ENCODE data around the gene INTS3. TPM values are rescaled to one million over a fixed set of nuclear protein-coding genes. Genes with fewer than 3 reads are reported as not detected.

Gene INTS3
- total RNA-seq, 1 donor from 2014 or later: 79.2 TPM

GRCh38 chr1:153746174-153746573, 18.3 kb downstream of the INTS3 start:
- TF ChIP-seq, protein P1, sequence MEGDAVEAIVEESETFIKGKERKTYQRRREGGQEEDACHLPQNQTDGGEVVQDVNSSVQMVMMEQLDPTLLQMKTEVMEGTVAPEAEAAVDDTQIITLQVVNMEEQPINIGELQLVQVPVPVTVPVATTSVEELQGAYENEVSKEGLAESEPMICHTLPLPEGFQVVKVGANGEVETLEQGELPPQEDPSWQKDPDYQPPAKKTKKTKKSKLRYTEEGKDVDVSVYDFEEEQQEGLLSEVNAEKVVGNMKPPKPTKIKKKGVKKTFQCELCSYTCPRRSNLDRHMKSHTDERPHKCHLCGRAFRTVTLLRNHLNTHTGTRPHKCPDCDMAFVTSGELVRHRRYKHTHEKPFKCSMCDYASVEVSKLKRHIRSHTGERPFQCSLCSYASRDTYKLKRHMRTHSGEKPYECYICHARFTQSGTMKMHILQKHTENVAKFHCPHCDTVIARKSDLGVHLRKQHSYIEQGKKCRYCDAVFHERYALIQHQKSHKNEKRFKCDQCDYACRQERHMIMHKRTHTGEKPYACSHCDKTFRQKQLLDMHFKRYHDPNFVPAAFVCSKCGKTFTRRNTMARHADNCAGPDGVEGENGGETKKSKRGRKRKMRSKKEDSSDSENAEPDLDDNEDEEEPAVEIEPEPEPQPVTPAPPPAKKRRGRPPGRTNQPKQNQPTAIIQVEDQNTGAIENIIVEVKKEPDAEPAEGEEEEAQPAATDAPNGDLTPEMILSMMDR (conservative IDR thresholded peaks at IDR 0.05): no peak
- no peak for DNase-seq (ENCODE audit: low read depth, low spot score)
- Mint-ChIP-seq H3K27ac (ENCODE audit: unreplicated experiment) (no peak overlapping the region), H3K9me3 (no peaks in the 10 kb centered on the region), H3K4me3 (no peak overlapping the region), H3K36me3 (ENCODE audit: low read depth) (peaks cover 4% of the 10 kb centered on the region), H3K4me1 (peaks cover 3% of the 10 kb centered on the region), H3K27me3 (ENCODE audit: low read depth) (no peaks in the 10 kb centered on the region)

DNA sequence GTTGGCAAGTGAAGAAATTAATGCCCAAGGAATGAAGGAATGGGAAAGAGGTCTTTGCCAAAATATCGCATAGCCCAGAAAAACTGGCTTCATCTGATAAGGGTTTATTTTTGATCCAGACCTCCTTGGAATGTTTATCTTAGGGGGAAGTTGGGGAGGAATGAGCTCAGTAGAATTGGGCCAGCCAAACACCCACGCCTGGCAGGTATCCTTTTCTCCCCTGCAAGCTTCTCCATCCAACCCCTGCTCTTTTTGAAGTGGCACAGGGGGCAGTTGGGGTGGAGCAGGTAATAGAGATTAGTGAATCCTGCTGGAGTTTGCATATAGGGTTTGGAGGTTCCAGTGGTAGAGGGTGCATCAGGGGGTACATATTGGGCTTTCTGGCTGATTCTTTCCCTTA, 21.1 kb downstream of the INTS3 start:
- DNase-seq (ENCODE audit: low read depth, low spot score): no peak
- Mint-ChIP-seq H3K4me1 (peaks cover 3% of the 10 kb centered on the region), H3K36me3 (ENCODE audit: low read depth) (peaks cover 14% of the 10 kb centered on the region), H3K27ac (ENCODE audit: unreplicated experiment) (no peak overlapping the region), H3K27me3 (ENCODE audit: low read depth) (no peaks in the 10 kb centered on the region), H3K4me3 (no peak overlapping the region), H3K9me3 (no peaks in the 10 kb centered on the region)
- TF ChIP-seq, protein P1 (conservative IDR thresholded peaks at IDR 0.05): no peak

- Mint-ChIP-seq H3K4me1 (peaks cover 3% of the 10 kb centered on the region), H3K27ac (ENCODE audit: unreplicated experiment) (no peak overlapping the region), H3K4me3 (no peak overlapping the region)
These were observed 21.7 kb downstream of the INTS3 start for GRCh38 chr1:153749408-153750005.

GRCh38 chr1:153750026-153750995, 22.5 kb downstream of the INTS3 start:
- H3K36me3 Mint-ChIP-seq (ENCODE audit: low read depth): peaks cover 15% of the 10 kb centered on the region
- TF ChIP-seq, protein P1 (conservative IDR thresholded peaks at IDR 0.05): no peak
- H3K9me3 Mint-ChIP-seq: no peaks in the 10 kb centered on the region
- H3K27ac Mint-ChIP-seq (ENCODE audit: unreplicated experiment): no peak overlapping the region
- no peaks in the 10 kb centered on the region for H3K27me3 Mint-ChIP-seq (ENCODE audit: low read depth)
- DNase-seq (ENCODE audit: low read depth, low spot score): no peak
- H3K4me1 Mint-ChIP-seq: peaks cover 3% of the 10 kb centered on the region
- H3K4me3 Mint-ChIP-seq: no peak overlapping the region

More at GRCh38 chr1:153749408-153750005, 21.7 kb downstream of the INTS3 start:
- DNase-seq (ENCODE audit: low read depth, low spot score): peak; percentile 75
- TF ChIP-seq, protein P1 (conservative IDR thresholded peaks at IDR 0.05): peak; percentile 95
- Mint-ChIP-seq H3K9me3 (no peaks in the 10 kb centered on the region), H3K27me3 (ENCODE audit: low read depth) (no peaks in the 10 kb centered on the region), H3K36me3 (ENCODE audit: low read depth) (peaks cover 15% of the 10 kb centered on the region)

GRCh38 chr1:153752072-153752471, 24.2 kb downstream of the INTS3 start:
- no peak for DNase-seq (ENCODE audit: low read depth, low spot score)
- peaks cover 20% of the 10 kb centered on the region for H3K36me3 Mint-ChIP-seq (ENCODE audit: low read depth)
- H3K4me1 Mint-ChIP-seq: peaks cover 3% of the 10 kb centered on the region
- TF ChIP-seq, protein P1 (conservative IDR thresholded peaks at IDR 0.05): no peak
- no peak overlapping the region for H3K27ac Mint-ChIP-seq (ENCODE audit: unreplicated experiment)
- H3K27me3 Mint-ChIP-seq (ENCODE audit: low read depth): no peaks in the 10 kb centered on the region
- H3K4me3 Mint-ChIP-seq: no peak overlapping the region
- H3K9me3 Mint-ChIP-seq: no peaks in the 10 kb centered on the region
